IPS-18a (cell line): Measurements from ENCODE around the gene IST1.

Source experiments
- H3K27ac ChIP-seq: one replicate; pipeline ENCODE4 v1.5.1; 2013; ENCODE audit warnings: low read length
- H3K27me3 ChIP-seq: one replicate; pipeline ENCODE4 v1.6.1; 2013; ENCODE audit warnings: mild to moderate bottlenecking, low read length; ENCODE audit not compliant: control insufficient read depth, insufficient read depth
- H3K36me3 ChIP-seq: one replicate; pipeline ENCODE4 v1.6.1; 2013; ENCODE audit warnings: low read depth, low read length; ENCODE audit not compliant: control insufficient read depth
- H3K4me1 ChIP-seq: one replicate; pipeline ENCODE4 v1.6.1; 2013; ENCODE audit warnings: low read depth, low read length; ENCODE audit not compliant: control insufficient read depth
- H3K4me3 ChIP-seq: one replicate; pipeline ENCODE4 v1.5.1; 2013; ENCODE audit warnings: low read length
- H3K9ac ChIP-seq: one replicate; pipeline ENCODE4 v1.6.1; 2013; ENCODE audit warnings: mild to moderate bottlenecking, low read length, moderate library complexity
- H3K9me3 ChIP-seq: one replicate; pipeline ENCODE4 v1.6.1; 2013; ENCODE audit warnings: low read depth, low read length; ENCODE audit not compliant: control insufficient read depth

The IST1 gene

DNA sequence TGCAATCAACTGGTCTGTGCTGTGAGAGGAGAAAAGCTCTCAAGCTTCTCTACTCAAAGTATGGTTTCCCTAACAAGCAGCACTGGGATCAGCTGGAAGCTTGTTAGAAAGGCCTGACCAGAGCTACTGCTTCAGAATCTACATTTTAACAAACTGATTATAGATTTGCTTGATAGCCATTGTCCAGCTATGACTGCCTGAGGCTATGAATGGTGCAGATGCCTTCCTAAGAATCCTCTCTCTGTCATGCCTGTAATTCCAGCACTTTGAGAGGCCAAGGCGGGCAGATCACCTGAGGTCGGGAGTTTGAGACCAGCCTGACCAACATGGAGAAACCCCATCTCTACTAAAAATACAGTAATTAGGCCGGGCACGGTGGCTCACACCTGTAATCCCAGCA is 76.2 kb downstream of the IST1 start:
- Histone ChIP-seq H3K27ac (no peak overlapping the region), H3K4me1 (no peaks in the 10 kb centered on the region), H3K36me3 (no peaks in the 10 kb centered on the region), H3K27me3 (no peaks in the 10 kb centered on the region), H3K4me3 (no peak overlapping the region), H3K9me3 (no peaks in the 10 kb centered on the region), H3K9ac (no peak overlapping the region)

DNA sequence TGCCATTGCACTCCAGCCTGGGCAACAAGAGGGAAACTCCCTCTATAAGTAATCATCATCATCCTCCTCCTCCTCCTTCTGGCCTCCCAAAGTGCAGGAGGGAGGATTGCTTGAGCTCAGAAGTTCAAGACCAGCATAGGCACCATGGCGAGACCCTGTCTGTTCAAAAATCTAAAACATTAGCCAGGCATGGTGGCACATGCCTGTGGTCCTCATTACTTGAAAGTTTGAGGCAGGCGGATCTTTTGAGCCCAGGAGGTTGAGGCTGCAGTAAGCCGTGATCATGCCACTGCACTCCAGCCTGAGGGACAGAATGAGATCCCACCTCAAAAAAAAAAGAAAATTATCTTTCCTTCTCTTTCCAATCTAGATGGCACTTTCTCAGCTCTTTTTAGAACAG is 77.0 kb downstream of the IST1 start:
- Histone ChIP-seq H3K4me3 (no peak overlapping the region), H3K9me3 (no peaks in the 10 kb centered on the region), H3K9ac (no peak overlapping the region), H3K4me1 (no peaks in the 10 kb centered on the region), H3K36me3 (no peaks in the 10 kb centered on the region), H3K27me3 (no peaks in the 10 kb centered on the region), H3K27ac (no peak overlapping the region)

- H3K36me3 ChIP-seq: no peaks in the 10 kb centered on the region
- no peaks in the 10 kb centered on the region for H3K9me3 ChIP-seq
- H3K27me3 ChIP-seq: no peaks in the 10 kb centered on the region
- no peak overlapping the region for H3K27ac ChIP-seq
- H3K4me1 ChIP-seq: no peaks in the 10 kb centered on the region
- no peak overlapping the region for H3K4me3 ChIP-seq
- no peak overlapping the region for H3K9ac ChIP-seq
These were observed 77.7 kb downstream of the IST1 start for GRCh38 chr16:71973001-71973400.

GRCh38 chr16:71974068-71974818 is 78.9 kb downstream of the IST1 start:
- Histone ChIP-seq H3K27ac (no peak overlapping the region), H3K9me3 (no peaks in the 10 kb centered on the region), H3K4me3 (no peak overlapping the region), H3K36me3 (no peaks in the 10 kb centered on the region), H3K4me1 (no peaks in the 10 kb centered on the region), H3K27me3 (no peaks in the 10 kb centered on the region), H3K9ac (no peak overlapping the region)
